DLD1 (cell line): Measurements from ENCODE around the gene LASP1.
"Not testable (repeated sequence)": the region's sequence is repeated elsewhere in the genome, so short reads cannot be mapped to it uniquely, and the experiment has no call there.

Experiments
- in situ Hi-C: cut with HindIII; loops from 2 replicates; pipeline ENCODE4 v1.10.0; 2017; ENCODE audit warnings: low sequenced_read_pairs

Gene LASP1

DNA sequence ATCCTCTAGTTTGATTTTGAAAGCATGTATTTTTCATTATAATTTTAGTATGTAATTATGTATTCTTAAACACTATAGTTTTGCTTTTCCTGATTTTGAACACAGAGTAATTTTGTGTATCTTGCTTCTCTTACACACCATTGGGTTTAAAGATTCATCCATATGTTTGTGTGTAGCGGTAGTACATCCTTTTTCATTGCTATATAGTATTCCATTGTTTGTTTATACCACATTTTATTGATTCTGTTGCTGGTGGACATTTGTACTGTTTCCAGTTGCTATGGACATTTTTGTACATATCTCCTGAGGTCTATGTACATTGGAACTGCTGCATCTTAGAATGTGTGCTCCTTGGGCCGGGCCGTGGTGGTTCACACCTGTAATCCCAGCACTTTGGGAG is 35.0 kb downstream of the LASP1 start:
- in situ Hi-C loops: no loop called here

DNA sequence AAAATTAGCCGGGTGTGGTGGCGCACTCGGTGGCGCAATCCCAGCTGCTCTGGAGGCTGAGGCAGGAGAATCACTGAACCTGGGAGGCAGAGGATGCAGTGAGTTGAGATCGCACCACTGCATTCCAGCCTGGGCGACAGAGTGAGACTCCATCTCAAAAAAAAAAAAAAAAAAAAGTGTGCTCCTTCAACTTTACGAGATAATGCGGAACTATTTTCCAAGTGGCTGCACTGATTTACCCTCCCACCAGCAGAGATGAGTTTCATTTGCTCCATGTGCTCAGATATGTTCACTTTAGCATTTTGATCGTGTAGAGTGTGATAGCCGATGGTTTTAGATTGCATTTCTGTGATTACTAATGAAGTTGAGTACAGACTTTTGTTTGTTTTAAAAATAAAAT is 35.5 kb downstream of the LASP1 start:
- in situ Hi-C loops: no loop called here

- in situ Hi-C loops: no loop called here
Measured at GRCh38 chr17:38906460-38907228, 36.8 kb downstream of the LASP1 start.

- in situ Hi-C loops: no loop called here
Measured at GRCh38 chr17:38907930-38908675, 38.2 kb downstream of the LASP1 start.

- in situ Hi-C loops: no loop called here
Measured at GRCh38 chr17:38908676-38909181, 38.9 kb downstream of the LASP1 start.

DNA sequence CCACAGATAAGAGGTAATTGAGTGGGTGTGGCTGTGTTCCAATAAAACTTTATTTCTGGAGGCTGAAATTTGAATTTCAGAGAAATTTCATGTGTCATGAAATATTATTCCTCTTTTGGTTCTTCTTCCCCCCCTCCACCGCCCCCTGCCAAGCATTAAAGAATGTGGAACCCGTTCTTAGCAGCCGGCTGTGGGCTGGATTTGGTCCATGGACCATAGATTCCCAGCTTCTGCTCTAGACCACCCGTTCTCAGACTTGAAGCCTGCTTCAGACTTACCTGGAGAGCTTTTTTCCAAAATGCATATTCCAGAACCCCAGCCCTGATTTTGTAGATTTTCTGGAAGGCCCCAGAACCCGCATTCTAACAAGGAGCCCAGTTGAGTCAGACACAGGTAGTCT is 40.5 kb downstream of the LASP1 start:
- in situ Hi-C loops: no loop called here

DNA sequence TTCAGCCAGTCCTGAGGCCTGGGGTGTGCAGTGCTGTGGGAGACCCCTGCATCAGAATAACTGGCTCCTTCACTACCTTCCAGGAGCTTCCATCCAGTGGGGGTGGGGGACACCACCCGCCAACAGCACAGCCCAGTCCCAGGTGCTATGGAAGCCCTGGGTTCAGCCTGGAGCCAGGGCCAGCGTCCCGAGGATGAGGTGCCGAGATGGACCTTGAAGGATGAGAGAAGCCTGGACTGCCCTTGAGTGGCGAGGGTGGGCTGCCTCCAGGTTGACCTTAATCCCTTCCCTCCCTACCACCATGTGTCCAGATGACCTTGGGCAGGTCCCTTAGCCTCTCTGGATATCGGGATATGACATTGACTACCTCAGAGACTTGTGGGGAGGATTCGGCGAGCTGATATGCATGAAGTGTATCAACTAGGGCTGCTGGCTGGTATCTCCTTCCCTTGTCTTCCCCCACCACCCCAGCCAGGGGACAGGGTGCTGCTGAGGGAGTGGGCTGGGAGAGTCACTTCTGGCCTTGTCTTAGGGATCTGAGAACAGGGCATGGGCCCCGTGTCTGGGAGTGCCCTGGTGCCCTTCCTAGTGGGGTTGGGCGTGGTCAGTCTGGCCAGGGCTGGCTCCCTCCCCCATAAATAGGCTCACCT is 41.3 kb downstream of the LASP1 start:
- in situ Hi-C loops: no loop called here

DNA sequence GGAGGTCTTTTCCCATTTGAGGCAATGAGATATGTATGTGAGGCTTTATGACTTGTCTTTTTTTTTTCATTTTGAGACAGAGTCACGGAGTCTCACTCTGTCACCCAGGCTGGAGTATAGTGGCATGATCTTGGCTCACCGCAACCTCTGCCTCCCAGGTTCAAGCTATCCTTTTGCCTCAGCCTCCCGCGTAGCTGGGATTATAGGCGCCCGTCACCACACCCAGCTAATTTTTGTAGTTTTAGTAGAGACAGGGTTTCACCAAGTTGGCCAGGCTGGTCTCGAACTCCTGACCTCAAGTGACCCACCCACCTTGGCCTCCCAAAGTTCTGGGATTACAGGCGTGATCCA is 41.8 kb downstream of the LASP1 start:
- in situ Hi-C loops: not testable (repeated sequence)

DNA sequence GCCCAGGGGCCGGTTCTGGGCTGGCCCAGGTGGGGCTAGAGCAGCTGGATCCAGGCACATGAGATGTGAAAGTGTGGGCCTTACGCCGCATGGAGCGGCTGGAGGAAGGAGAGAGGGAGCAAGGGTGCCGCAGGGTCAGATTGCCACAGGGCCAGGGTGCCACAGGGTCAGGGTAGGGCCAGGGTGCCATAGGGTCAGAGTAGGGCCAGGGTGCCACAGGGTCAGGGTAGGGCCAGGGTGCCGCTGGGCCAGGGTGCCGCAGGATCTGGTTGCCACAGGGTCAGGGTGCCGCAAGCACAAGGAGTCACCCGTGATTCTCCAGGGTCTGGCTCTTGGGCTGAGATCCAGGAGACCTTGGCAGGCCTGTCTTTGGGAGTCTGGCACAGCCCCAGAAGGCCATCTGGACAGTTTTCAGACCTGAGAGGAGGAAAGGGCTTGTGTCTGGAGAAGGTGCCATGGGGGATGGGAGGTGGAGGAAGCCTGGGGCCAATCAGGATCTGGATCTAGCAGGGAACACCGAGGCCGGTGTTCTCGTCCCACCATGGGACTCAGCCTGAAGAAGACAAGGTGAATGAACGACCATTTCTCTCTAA is 42.5 kb downstream of the LASP1 start:
- in situ Hi-C loops: no loop called here

DNA sequence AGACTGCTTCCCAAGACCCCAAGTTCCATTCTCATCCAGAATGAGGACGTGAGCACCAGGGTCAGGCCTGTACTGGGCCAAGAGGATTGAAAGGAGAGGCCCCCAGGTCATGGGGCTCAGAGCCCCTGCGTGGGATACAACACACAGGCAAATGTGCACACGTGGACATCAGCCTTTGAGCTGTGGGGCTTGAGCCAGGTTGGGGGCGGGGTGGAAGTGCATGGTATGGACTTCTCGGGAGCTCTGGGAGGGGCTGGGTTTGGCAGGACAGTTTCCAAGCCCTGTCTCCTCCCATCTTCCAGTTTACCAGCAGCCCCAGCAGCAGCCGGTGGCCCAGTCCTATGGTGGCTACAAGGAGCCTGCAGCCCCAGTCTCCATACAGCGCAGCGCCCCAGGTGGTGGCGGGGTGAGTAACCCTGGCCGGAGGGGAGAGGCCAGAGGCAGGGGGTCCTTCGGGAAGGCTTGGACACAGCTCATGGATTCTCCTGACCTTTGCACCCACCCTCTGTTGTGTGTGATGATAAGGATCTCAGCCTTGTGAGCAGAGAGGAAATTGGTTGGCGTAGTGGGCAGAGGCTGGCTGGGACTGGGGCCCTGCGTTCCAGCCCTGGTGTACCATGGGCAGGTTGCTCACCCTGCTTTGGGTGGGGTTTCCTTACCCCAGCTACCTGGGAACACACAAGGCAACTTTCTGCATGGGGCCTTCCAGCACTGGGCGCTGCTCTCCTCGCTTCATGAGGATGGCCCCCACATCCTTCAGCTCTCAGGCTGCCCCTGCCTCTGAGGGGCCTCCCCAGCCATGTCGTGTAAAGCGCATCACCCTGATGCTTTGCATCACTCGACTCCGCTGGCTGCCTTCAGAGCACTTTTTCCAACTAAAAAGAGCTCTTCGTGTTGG is 45.1 kb downstream of the LASP1 start:
- in situ Hi-C loops: no loop called here

DNA sequence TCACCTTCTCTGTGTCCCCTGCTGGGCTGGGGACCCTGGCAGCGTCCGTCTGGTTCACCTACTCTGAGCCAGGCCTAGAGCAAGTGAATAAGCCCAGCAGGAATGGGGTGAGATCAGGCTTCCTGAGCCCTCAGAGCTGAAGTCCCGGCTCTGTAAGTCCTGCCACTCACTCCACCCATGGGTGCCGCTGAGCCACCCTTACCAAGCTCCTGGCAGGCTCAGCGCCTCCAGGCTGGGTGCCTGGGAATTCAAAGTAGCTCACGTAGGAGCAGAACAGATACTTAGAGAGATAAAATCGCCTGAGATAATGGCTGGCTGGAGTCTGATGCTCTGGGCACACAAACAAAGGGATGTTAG is 45.8 kb downstream of the LASP1 start:
- in situ Hi-C loops: no loop called here

GRCh38 chr17:38916771-38917170 is 46.9 kb downstream of the LASP1 start:
- in situ Hi-C loops: no loop called here

GRCh38 chr17:38917259-38917658 is 47.4 kb downstream of the LASP1 start:
- in situ Hi-C loops: no loop called here

GRCh38 chr17:38918129-38918913 is 48.5 kb downstream of the LASP1 start:
- in situ Hi-C loops: no loop called here

GRCh38 chr17:38918916-38919315 is 49.1 kb downstream of the LASP1 start:
- in situ Hi-C loops: no loop called here

DNA sequence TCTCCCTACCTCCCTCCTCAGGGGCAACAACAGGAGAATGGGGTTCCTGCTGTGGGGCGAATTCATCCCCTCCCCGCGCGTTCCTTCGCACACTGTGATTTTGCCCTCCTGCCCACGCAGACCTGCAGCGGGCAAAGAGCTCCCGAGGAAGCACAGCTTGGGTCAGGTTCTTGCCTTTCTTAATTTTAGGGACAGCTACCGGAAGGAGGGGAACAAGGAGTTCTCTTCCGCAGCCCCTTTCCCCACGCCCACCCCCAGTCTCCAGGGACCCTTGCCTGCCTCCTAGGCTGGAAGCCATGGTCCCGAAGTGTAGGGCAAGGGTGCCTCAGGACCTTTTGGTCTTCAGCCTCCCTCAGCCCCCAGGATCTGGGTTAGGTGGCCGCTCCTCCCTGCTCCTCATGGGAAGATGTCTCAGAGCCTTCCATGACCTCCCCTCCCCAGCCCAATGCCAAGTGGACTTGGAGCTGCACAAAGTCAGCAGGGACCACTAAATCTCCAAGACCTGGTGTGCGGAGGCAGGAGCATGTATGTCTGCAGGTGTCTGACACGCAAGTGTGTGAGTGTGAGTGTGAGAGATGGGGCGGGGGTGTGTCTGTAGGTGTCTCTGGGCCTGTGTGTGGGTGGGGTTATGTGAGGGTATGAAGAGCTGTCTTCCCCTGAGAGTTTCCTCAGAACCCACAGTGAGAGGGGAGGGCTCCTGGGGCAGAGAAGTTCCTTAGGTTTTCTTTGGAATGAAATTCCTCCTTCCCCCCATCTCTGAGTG is 49.6 kb downstream of the LASP1 start:
- in situ Hi-C loops: no loop called here

DNA sequence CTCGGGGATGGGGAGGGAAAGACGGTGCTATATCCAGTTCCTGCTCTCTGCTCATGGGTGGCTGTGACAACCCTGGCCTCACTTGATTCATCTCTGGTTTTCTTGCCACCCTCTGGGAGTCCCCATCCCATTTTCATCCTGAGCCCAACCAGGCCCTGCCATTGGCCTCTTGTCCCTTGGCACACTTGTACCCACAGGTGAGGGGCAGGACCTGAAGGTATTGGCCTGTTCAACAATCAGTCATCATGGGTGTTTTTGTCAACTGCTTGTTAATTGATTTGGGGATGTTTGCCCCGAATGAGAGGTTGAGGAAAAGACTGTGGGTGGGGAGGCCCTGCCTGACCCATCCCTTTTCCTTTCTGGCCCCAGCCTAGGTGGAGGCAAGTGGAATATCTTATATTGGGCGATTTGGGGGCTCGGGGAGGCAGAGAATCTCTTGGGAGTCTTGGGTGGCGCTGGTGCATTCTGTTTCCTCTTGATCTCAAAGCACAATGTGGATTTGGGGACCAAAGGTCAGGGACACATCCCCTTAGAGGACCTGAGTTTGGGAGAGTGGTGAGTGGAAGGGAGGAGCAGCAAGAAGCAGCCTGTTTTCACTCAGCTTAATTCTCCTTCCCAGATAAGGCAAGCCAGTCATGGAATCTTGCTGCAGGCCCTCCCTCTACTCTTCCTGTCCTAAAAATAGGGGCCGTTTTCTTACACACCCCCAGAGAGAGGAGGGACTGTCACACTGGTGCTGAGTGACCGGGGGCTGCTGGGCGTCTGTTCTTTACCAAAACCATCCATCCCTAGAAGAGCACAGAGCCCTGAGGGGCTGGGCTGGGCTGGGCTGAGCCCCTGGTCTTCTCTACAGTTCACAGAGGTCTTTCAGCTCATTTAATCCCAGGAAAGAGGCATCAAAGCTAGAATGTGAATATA is 50.8 kb downstream of the LASP1 start:
- in situ Hi-C loops: no loop called here
